Immature natural killer cell (primary cell): ENCODE measurements around the gene EDEM1. TPM values are rescaled to one million over a fixed set of nuclear protein-coding genes. Genes with fewer than 3 reads are reported as not detected.
"Not testable (repeated sequence)": the region's sequence is repeated elsewhere in the genome, so short reads cannot be mapped to it uniquely, and the experiment has no call there.

Experiments
- DNase-seq, 3 donors: peaks; one replicate each; pipeline ENCODE4 v3.0.0; 2022; ENCODE audit warnings: mixed read lengths in 1 of 3
- H3K27ac Mint-ChIP-seq, 6 donors: one replicate each; pipeline ENCODE4 v1.8.0; 2020; ENCODE audit warnings: mixed read lengths in 6 of 6, mild to moderate bottlenecking in 5 of 6, inconsistent platforms in 4 of 6, moderate library complexity in 3 of 6
- H3K27me3 Mint-ChIP-seq, 3 donors: one replicate each; pipeline ENCODE4 v1.8.0; 2020 to 2021; ENCODE audit warnings: low read depth in 3 of 3, mild to moderate bottlenecking in 3 of 3, mixed read lengths in 3 of 3, moderate library complexity in 3 of 3, inconsistent platforms in 1 of 3
- H3K36me3 Mint-ChIP-seq, 3 donors: one replicate each; pipeline ENCODE4 v1.8.0; 2020; ENCODE audit warnings: mixed read lengths in 3 of 3, inconsistent platforms in 2 of 3, mild to moderate bottlenecking in 2 of 3
- H3K4me1 Mint-ChIP-seq, 2 donors: one replicate each; pipeline ENCODE4 v1.8.0; 2020; ENCODE audit warnings: inconsistent platforms in 2 of 2, mild to moderate bottlenecking in 2 of 2, mixed read lengths in 2 of 2, moderate library complexity in 1 of 2
- H3K4me3 Mint-ChIP-seq, 5 donors: one replicate each; pipeline ENCODE4 v1.8.0; 2020; ENCODE audit warnings: mild to moderate bottlenecking in 5 of 5, mixed read lengths in 5 of 5, inconsistent platforms in 3 of 5, moderate library complexity in 3 of 5
- H3K9me3 Mint-ChIP-seq, 6 donors: one replicate each; pipeline ENCODE4 v1.8.0; 2020; ENCODE audit warnings: mild to moderate bottlenecking in 6 of 6, mixed read lengths in 6 of 6, inconsistent platforms in 4 of 6, moderate library complexity in 3 of 6
- polyA plus RNA-seq, 3 donors: library from polyadenylated mRNA; unstranded; fragments of 300-500 nt; fragmentation: Illumina TruSeq; gene quantifications; one replicate each; pipeline ENCODE4 v1.2.3, GENCODE V29; 2021

The EDEM1 gene
- 10 to 100 TPM; 15.3 to 29.3 (median 24.0) TPM for polyA plus RNA-seq

DNA sequence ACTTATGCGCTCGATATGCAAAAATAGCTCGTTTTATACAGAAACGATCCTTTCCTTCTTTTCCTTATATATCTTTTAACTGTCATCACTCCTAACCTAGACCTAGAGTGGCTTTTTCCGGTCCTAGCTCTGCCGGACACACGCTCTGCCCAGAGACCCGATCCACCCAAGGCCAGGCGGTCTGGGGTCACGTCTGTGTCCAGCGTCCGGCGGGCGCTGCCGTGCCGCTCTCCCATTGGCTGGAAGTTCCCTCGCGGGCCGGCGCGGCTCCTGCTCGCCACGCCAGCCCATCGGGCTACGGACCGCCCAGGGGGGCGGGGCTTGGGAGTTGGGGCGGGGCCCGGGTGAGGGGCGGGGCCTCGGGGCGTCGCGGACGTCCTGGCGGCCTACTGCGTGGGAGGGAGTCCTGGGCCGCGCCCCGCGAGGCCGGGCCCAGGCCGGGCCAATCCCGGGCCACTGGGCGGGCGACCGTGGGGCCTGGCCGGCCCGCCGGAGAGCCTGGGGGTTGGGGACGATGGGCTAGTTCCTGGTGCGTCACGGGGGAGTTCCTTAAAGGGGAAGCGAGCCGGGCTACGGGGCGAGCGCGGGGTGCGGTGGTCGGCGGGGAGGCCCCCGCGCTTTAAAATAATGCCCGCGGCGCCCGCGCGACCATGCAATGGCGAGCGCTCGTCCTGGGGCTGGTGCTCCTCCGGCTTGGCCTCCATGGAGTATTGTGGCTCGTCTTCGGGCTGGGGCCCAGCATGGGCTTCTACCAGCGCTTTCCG lies at the start of gene EDEM1:
Gene EDEM1 (plus strand): TSS at position 552 of the 764 bp plus-strand sequence. CDS start 99 bp downstream, at position 651.
- Mint-ChIP-seq H3K36me3 (peaks cover 0 to 5% (median 0%) of the 10 kb centered on the region in 3 donors), H3K9me3 (no peaks in the 10 kb centered on the region), H3K4me3 (peak within 1 kb of the TSS; percentile 96 to 99 (median 97)), H3K4me1 (peaks cover 37 to 52% of the 10 kb centered on the region in 2 donors), H3K27ac (peak within 1 kb of the TSS; percentile 89 to 99 (median 95)), H3K27me3 (peaks cover 2 to 10% (median 7%) of the 10 kb centered on the region in 3 donors)
- DNase-seq: peak; percentile 97

DNA sequence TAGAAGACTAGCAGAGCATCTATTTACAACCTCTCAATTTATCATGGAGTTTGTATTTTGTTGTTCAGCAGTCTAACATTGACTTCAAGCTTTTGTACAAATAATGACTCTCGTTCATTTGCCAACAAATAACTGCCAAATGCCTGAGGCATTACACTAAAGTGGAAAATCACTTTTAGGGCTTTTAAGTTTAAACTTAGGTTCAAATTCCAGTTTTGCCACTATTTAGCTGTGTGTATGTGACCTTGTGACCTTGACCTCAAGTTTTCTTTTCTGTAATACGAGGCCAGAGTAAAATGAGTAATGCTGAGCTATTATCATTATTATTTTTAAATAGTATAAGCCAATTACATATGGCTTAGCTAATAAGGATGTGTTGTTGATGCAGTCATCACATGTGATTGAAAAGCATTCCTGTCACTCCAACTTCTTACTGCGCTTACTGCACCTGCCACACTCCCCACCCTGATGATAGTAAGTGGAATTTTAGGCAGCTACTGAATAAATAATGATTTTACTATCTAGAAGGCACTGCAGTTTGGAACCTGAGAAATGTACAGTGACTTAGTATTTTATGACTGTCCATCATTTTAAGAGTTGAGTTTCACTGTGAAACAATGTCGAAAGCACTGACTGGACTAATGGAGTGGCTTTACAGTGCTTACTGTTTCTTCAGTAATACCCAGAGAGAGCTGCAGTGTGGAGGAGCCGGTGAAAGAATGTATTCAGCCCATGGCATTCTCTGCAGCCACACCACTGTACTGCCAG lies 49.1 kb upstream of the EDEM1 start:
- H3K9me3 Mint-ChIP-seq: no peaks in the 10 kb centered on the region
- H3K27ac Mint-ChIP-seq: peak overlapping the region in 4 of 6 donors; percentile 15 to 67 (median 38)
- H3K36me3 Mint-ChIP-seq: peaks cover 0 to 2% (median 0%) of the 10 kb centered on the region in 3 donors
- no peak overlapping the region for H3K4me3 Mint-ChIP-seq
- H3K27me3 Mint-ChIP-seq: peaks cover 0 to under 1% (median 0%) of the 10 kb centered on the region in 3 donors
- H3K4me1 Mint-ChIP-seq: peaks cover 73 to 87% of the 10 kb centered on the region in 2 donors
- no peak for DNase-seq

DNA sequence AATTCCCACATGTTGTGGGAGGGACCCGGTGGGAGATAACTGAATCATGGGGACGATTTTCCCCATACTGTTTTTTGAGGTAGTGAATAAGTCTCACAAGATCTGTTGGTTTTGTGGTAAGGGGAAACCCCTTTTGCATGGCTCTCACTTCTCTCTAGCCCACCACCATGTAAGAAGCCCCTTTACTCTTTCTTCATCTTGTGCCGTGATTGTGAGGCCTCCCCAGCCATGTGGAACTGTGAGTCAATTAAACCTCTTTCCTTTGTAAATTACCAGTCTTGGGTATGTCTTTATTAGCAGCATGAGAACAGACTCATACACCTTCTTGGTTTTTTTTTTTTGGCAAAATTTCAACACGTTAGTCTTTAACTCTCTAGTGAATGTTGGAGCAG lies 47.3 kb upstream of the EDEM1 start:
- Mint-ChIP-seq H3K9me3 (peaks cover 0 to 5% (median 0%) of the 10 kb centered on the region in 6 donors), H3K27me3 (peaks cover 0 to 3% (median 0%) of the 10 kb centered on the region in 3 donors), H3K27ac (peak overlapping the region in 3 of 6 donors; percentile 20 to 63 (median 59)), H3K36me3 (peaks cover 0 to 16% (median 0%) of the 10 kb centered on the region in 3 donors), H3K4me1 (peaks cover 78 to 87% of the 10 kb centered on the region in 2 donors), H3K4me3 (peak overlapping the region in 1 of 5 donors; percentile 27)
- no peak for DNase-seq

DNA sequence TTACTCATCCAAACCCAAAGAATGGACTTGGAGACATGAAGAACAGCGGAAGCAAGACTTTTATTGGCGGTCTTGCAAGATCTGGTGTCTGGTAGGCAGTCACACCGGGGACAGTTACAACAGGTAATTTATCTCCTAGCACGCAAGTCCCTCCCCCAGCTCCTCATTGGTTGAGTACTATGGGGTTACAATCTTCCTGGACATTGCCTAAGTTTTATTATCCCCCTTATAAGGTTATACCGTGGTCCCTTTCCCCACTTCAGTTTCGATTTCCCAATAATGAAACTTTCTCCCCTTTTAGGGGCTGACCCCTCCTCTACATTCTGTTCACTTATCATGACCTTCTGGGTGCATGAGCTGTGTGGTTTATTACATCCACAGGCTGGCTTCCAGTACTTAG lies 46.7 kb upstream of the EDEM1 start:
- Mint-ChIP-seq H3K4me3 (no peak overlapping the region), H3K27ac (peak overlapping the region in 4 of 6 donors; percentile 5 to 59 (median 32)), H3K9me3 (peaks cover 0 to 5% (median 0%) of the 10 kb centered on the region in 6 donors), H3K27me3 (peaks cover 0 to 3% (median 0%) of the 10 kb centered on the region in 3 donors), H3K36me3 (peaks cover 0 to 20% (median 0%) of the 10 kb centered on the region in 3 donors), H3K4me1 (peaks cover 78 to 93% of the 10 kb centered on the region in 2 donors)
- DNase-seq: no peak

DNA sequence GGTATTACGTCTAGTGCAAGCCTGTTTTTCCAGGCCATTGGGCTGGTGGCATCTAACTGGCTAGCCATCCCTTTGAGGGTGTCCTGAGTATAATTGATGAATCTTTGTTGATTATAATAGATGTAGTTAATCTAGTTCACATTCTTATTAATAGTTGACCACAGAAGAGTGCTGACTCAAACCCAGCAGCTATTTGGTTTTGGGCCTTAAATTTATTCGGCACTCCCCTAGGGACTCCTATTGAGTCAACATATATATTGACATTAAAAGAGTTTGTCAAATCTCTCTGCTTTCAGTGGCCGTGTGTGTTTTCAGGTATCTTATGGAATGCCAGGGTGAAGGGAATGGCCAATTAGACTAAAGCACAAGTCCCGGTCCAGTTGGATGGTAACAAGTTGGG lies 45.7 kb upstream of the EDEM1 start:
- Mint-ChIP-seq H3K36me3 (peaks cover 0 to 24% (median 3%) of the 10 kb centered on the region in 3 donors), H3K27ac (no peak overlapping the region), H3K4me3 (no peak overlapping the region), H3K4me1 (peaks cover 70 to 93% of the 10 kb centered on the region in 2 donors), H3K9me3 (peaks cover 0 to 5% (median 0%) of the 10 kb centered on the region in 6 donors), H3K27me3 (peaks cover 0 to 3% (median 0%) of the 10 kb centered on the region in 3 donors)
- DNase-seq: no peak

DNA sequence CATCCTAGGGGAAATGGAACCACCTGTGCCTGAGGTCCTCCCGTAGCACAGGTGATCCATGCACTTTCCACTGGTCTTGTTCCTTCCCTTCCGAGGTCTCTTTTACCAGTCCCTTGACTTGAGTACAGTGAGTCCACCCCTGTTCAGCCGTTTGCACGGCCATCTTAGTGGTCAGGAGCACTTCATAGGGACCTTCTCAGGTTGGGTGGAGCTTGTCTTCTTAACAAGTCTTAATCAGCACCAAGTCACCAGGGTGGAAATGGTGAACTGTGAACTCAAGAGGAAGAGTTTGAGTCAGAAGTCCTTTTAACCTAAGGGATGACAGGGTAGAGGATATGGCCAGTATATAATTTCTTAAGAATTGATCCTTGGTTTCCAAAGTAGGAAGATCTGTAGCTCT lies 44.0 kb upstream of the EDEM1 start:
- peaks cover 12 to 33% (median 13%) of the 10 kb centered on the region in 3 donors for H3K36me3 Mint-ChIP-seq
- peaks cover 0 to 9% (median 1%) of the 10 kb centered on the region in 6 donors for H3K9me3 Mint-ChIP-seq
- no peak for DNase-seq
- peaks cover 0 to 3% (median 0%) of the 10 kb centered on the region in 3 donors for H3K27me3 Mint-ChIP-seq
- no peak overlapping the region for H3K4me3 Mint-ChIP-seq
- peaks cover 68 to 88% of the 10 kb centered on the region in 2 donors for H3K4me1 Mint-ChIP-seq
- H3K27ac Mint-ChIP-seq: peak overlapping the region in 1 of 6 donors; percentile 28

DNA sequence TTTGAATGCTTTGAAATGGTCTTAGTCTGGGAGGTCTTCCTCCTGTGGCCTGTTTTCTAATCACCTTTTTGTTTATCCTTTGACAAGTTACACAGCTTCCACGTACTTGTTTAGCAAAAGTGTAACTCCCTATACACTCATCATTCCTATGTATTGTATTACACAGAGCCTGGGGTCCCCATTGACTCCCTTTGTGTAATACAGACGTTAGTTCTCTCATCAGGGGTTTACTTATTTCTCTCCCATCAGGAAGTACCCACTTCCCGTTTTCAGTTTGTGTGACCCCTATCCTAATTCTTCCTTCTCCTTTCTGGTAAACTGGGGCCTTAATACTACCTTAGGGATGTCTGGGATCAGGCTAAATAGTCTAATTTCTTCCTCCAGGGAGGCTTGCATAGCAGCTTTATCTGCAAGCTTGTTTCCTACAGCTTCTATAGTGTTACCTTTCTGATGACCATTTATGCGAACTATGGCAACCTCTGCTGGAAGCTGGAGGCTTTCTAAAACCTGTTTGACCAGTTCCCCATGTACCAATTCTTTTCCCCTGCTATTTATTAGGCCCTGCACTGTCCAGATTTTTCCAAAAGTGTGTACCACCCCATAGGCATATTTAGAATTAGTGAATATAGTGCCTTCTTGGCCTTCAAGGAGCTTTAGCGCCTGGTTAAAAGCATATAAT lies 43.1 kb upstream of the EDEM1 start:
- Mint-ChIP-seq H3K27ac (no peak overlapping the region), H3K4me1 (peaks cover 67 to 88% of the 10 kb centered on the region in 2 donors), H3K4me3 (no peak overlapping the region), H3K36me3 (peaks cover 12 to 33% (median 13%) of the 10 kb centered on the region in 3 donors), H3K27me3 (peaks cover 0 to 3% (median 0%) of the 10 kb centered on the region in 3 donors), H3K9me3 (peaks cover 0 to 9% (median 1%) of the 10 kb centered on the region in 6 donors)
- no peak for DNase-seq

DNA sequence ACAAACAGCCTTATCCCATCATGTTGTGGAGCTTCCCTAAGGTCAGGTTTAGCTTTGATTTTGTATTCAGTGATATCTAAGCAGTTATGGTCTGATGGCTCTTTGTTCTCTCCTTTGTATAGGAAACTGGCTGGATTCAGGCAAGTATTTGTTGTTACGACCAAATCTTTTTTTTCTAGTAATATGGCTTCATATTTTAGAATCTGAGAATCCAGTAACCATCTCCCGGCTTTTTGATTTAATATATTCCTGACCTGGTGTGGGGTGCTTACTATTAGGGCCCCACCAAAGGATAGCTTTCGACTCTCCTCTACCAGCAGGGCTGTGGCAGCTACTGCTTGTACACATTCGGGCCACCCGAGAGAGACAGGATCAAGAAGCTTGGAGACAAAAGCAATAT lies 42.4 kb upstream of the EDEM1 start:
- peaks cover 0 to 9% (median 1%) of the 10 kb centered on the region in 6 donors for H3K9me3 Mint-ChIP-seq
- H3K4me1 Mint-ChIP-seq: peaks cover 66 to 88% of the 10 kb centered on the region in 2 donors
- no peak for DNase-seq
- H3K27ac Mint-ChIP-seq: no peak overlapping the region
- no peak overlapping the region for H3K4me3 Mint-ChIP-seq
- H3K36me3 Mint-ChIP-seq: peaks cover 12 to 33% (median 13%) of the 10 kb centered on the region in 3 donors
- peaks cover 0 to 3% (median 0%) of the 10 kb centered on the region in 3 donors for H3K27me3 Mint-ChIP-seq

DNA sequence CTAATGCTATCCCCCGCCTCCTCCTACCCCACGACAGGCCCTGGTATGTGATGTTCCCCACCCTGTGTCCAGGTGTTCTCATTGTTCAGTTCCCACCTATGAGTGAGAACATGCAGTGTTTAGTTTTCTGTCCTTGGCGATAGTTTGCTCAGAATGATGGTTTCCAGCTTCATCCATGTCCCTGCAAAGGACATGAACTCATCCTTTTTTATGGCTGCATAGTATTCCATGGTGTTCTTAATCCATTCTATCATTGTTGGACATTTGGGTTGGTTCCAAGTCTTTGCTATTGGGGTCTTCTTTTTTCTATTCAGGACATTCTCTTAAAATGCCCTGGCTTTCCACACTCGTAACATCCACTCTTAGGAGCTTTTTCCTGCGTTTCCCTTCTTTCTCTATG lies 40.4 kb upstream of the EDEM1 start:
- Mint-ChIP-seq H3K4me1 (peaks cover 57 to 85% of the 10 kb centered on the region in 2 donors), H3K27ac (peak overlapping the region in 1 of 6 donors; percentile 5), H3K36me3 (peaks cover 12 to 33% (median 13%) of the 10 kb centered on the region in 3 donors)
- not testable (repeated sequence) for DNase-seq, H3K9me3 Mint-ChIP-seq, H3K4me3 Mint-ChIP-seq, H3K27me3 Mint-ChIP-seq

DNA sequence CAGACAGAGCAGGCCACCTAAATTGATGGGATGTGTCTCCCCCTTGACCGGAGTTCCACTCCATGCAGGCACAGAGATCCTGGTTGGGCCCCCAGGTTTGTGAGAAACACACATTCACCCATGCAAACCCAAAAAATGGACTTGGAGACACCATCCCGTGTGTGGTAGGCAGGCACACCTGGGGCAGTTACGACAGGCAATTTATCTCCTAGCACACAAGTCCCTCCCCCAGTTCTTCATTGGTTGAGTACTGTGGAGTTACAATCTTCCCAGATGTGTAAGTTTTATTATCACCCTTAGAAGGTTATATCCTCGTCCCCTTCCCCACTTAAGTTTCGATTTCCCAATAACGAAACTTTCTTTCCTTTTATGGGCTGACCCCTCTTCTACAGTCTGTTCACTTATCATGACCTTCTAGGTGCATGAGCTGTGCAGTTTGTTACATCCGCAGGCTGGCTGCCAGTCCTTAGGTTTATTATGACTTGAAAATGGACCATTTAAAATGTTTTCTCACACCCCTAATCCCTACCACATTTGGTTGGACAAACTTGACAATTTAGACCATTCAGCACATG lies 38.1 kb upstream of the EDEM1 start:
- Mint-ChIP-seq H3K36me3 (peaks cover 12 to 26% (median 13%) of the 10 kb centered on the region in 3 donors), H3K4me3 (no peak overlapping the region)

DNA sequence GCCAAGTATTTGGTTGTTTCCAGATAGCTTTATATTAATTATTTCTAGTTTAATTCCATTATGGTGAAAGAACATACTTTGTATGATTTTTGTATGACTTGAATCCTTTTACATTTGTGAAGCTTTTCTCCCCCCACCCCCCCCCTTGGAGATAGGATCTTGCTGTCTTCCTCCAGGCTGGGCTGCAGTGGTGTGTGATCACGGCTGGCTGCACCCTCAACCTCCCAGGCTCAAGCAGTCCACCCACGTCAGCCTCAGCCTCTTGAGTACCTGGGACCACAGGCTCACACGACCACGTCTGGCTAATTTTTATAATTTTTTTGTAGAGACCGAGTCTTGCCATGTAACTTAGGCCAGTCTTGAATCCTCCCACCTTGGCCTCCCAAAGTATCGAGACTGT lies 35.9 kb upstream of the EDEM1 start:
- H3K4me3 Mint-ChIP-seq: no peak overlapping the region
- peaks cover 66 to 90% of the 10 kb centered on the region in 2 donors for H3K4me1 Mint-ChIP-seq
- no peak for DNase-seq
- H3K9me3 Mint-ChIP-seq: peaks cover 0 to 4% (median 0%) of the 10 kb centered on the region in 6 donors
- peaks cover 0 to 2% (median under 1%) of the 10 kb centered on the region in 3 donors for H3K27me3 Mint-ChIP-seq
- H3K27ac Mint-ChIP-seq: no peak overlapping the region
- H3K36me3 Mint-ChIP-seq: peaks cover 11 to 13% (median 11%) of the 10 kb centered on the region in 3 donors

More for the DNA sequence above, 38.1 kb upstream of the EDEM1 start:
- peak overlapping the region in 3 of 6 donors; percentile 6 to 27 (median 15) for H3K27ac Mint-ChIP-seq
- DNase-seq: no peak
- peaks cover 56 to 90% of the 10 kb centered on the region in 2 donors for H3K4me1 Mint-ChIP-seq
- H3K9me3 Mint-ChIP-seq: peaks cover 0 to 6% (median under 1%) of the 10 kb centered on the region in 6 donors
- H3K27me3 Mint-ChIP-seq: peaks cover 0 to 3% (median 2%) of the 10 kb centered on the region in 3 donors

DNA sequence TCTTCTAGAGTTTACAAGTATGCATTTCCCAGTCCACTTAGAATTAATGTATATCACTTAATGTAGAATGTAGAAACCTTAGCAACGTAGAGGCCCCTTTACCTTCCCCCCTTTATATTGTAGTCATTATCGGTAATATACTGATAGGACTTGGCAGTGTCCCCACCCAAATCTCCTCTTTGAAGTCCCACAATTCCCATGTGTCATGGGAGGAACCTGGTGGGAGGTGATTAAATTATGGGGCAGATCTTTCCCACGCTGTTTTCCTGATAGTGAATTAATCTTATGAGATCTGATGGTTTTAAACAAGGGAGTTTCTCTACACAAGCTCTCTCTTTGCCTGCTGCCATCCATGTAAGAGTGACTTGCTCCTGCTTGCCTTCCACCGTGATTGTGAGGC lies 34.4 kb upstream of the EDEM1 start:
- H3K27ac Mint-ChIP-seq: peak overlapping the region in 2 of 6 donors; percentile 24 to 28
- no peaks in the 10 kb centered on the region for H3K36me3 Mint-ChIP-seq
- H3K4me3 Mint-ChIP-seq: no peak overlapping the region
- H3K27me3 Mint-ChIP-seq: peaks cover 0 to 2% (median 2%) of the 10 kb centered on the region in 3 donors
- no peaks in the 10 kb centered on the region for H3K9me3 Mint-ChIP-seq
- no peak for DNase-seq
- peaks cover 71 to 97% of the 10 kb centered on the region in 2 donors for H3K4me1 Mint-ChIP-seq

DNA sequence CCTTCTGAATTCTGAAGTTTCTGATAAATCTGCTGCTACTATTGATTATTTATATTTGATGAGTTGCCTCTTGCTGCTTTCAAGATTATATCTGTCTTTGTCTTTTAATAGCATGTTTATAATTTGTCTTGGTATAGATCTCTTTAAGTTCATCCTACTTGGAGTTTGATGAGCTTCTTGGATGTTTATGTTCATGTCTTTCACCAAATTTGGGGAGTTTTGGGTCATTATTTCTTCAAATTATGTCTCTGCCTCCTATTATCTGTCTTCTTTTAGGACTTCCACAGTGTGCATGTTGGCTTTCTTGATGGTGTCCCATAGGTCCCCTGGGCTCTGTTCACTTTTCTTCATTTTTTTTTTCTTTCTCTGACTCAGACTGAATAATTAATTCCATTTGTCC lies 32.3 kb upstream of the EDEM1 start:
- H3K27me3 Mint-ChIP-seq: peaks cover 0 to 2% (median 2%) of the 10 kb centered on the region in 3 donors
- H3K36me3 Mint-ChIP-seq: no peaks in the 10 kb centered on the region
- no peaks in the 10 kb centered on the region for H3K9me3 Mint-ChIP-seq
- peak overlapping the region in 1 of 5 donors; percentile 21 for H3K4me3 Mint-ChIP-seq
- peaks cover 63 to 86% of the 10 kb centered on the region in 2 donors for H3K4me1 Mint-ChIP-seq
- DNase-seq: no peak
- peak overlapping the region in 3 of 6 donors; percentile 0 to 19 (median 1) for H3K27ac Mint-ChIP-seq
